Measurements from ENCODE around the gene TBL3.
"Not testable (repeated sequence)": the region's sequence is repeated elsewhere in the genome, so short reads cannot be mapped to it uniquely, and the experiment has no call there.

The TBL3 gene

DNA sequence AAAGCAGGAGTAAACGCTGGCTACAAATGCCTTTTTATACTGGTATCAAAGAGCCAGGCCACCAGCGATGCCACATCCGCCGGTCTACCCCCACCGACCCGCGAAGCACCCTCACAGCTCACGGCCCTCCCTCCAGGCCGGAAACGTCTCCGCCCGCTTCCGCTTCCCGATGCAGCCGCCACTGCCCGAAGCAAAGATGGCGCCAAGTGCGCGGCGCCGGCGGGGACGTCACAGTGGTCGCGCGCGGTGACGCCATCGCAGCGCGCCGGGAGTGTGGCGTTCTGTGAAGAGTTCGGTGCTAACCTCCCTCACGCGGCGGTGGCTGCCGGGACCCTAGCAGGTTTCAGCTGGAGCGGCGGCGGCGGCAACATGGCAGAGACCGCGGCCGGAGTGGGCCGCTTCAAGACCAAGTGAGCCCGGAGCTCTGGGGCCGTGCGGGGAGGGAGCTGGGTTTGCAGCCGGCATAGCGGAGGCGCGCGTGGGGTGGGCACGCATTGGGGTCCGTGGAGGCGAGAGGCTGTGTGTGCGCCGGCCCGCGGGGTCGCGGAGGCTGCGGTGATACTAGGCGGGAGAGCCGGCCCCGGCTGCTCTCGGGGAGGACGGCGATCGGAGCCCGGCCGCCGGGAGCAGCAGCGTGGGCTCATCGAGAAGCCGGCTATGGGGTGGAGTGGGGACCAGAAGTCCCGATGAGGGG is at the start of gene TBL3:
TBL3 (plus strand) TSS at position 258 of the 694 bp plus-strand sequence; CDS start at position 370, 112 bp downstream.
- DNase-seq (ENCODE audit: low read depth) = peak; percentile 98

DNA sequence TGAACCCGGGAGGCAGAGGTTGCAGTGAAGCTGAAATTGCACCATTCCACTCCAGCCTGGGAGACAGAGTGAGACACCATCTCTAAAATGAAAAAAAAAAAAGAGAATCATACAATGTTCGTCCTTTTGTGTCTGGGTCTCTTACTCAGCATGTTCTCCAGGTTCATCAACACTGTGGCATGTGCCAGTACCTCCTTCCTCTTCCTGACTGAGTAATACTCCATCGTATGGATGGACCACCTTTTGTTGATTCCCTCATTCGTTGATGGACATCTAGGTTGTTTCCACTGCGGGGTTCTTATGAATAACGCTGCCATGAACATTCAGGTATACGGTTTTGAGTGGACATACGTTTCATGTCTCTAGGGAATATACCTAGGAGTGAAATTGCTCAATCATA is 49.5 kb upstream of the TBL3 start:
- DNase-seq (ENCODE audit: low read depth) = no peak

DNA sequence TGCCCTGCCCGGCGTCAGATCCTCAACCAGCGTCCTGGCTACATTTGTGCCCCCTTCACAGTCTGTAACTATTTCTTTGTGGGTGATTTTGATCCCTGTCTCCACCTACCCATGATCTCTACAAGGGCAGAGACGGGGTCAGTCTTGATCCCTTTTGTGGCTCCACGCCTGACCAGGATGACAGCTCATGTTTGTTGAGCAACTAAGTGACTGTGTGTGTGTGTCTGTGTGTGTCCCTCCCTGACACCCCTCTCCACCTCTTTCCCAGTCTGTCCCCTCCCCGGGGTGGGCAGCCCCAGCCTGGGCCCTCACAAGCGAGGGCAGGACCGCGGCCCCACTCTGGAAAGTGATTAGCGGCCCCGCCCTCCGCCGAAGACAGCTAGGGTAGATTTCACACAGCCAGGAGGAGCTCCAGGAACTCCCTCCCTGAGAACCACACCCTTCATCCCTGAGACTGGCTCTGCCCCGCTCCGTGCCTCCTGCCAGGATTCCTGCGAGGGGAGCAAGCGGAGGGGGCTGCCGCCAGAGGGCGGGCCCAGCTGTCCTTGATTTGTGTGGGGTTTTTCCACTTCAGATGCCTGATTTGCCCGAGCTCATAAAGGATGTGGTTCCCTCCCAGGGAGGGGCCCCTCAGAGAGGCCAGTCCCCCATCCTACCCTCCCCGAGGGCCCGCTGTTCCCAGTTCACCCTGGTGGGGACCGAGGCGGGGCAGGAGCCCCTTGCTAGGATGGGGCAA is 48.4 kb upstream of the TBL3 start:
- no peak for DNase-seq (ENCODE audit: low read depth)

DNA sequence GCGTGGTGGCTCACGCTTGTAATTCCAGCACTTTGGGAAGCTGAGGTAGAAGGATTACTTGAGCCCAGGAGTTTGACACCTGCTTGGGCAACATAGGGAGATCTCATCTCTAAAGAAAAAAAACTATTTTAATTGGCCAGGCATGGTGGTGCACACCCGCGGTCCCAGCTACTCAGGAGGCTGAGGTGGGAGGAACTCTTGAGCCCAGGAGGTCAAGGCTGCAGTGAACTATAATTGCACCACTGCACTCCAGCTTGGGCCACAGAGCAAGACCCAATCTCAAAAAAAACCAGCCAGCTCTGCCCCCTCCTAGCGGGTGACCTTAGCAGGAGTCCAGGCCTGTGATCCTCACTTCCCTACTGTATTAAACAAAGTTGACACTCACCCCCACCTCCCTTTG is 47.8 kb upstream of the TBL3 start:
- no peak for DNase-seq (ENCODE audit: low read depth)

DNA sequence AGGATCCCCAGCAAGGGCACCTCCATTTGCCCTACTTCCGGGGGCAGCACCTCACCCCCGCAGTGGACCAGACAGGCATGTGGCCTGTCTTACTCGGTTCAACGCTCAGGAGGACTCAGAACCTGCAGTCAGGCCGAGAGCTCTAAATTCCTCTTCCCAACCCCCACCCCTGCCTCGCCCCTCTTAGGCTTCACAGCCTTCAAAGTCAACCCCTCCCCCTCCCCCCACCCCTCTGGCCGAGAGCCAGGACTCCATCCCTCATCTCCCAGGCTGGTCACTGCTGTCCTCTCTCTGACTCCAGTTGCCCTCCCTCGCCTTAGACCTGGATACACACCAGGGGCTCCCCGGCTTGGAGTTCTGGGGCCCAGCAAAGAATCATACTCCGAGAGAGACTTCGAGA is 45.6 kb upstream of the TBL3 start:
- no peak for DNase-seq (ENCODE audit: low read depth)

DNA sequence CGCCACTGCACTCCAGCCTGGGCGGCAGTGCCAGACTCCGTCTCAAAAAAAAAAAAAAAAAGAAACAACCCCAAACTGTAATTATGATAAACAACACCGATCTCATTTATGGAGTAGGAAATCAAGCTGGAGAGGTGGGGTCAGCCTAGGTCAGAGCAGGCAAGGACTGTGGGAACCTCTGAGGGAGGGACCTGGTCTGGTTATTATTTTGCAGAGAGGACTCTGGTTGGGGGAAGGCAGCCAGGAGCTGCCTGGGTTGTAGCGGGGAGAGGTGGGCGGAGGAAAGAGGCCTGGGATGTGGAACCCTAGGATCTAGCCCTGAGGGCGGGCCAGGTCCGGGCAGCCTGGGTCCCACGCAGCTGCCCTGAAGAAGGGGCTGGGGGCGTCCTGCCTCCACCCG is 42.7 kb upstream of the TBL3 start:
- DNase-seq (ENCODE audit: low read depth) = no peak

GRCh38 chr16:1929578-1930337 is 42.1 kb upstream of the TBL3 start:
- peak; percentile 92 for DNase-seq (ENCODE audit: low read depth)

DNA sequence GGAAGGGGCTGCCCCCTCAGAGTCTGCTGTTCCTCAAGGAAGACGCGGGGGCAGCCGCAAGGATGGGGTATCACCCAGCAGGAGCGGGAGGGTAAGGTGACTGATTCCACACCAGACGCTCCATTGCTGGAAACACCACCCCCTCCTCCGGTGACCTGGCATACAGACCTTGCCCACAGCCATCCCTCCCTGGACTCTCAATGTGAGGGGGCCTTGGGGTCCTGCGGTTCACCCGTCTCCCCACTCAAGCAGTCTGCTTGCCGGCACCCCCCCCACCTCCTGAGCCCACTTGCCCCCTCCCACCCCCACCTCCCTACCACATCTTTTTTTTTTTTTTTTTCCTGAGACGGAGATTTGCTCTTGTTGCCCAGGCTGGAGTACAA is 41.5 kb upstream of the TBL3 start:
- no peak for DNase-seq (ENCODE audit: low read depth)

- no peak for DNase-seq (ENCODE audit: low read depth)
These were observed 39.5 kb upstream of the TBL3 start for GRCh38 chr16:1932050-1933028.

DNA sequence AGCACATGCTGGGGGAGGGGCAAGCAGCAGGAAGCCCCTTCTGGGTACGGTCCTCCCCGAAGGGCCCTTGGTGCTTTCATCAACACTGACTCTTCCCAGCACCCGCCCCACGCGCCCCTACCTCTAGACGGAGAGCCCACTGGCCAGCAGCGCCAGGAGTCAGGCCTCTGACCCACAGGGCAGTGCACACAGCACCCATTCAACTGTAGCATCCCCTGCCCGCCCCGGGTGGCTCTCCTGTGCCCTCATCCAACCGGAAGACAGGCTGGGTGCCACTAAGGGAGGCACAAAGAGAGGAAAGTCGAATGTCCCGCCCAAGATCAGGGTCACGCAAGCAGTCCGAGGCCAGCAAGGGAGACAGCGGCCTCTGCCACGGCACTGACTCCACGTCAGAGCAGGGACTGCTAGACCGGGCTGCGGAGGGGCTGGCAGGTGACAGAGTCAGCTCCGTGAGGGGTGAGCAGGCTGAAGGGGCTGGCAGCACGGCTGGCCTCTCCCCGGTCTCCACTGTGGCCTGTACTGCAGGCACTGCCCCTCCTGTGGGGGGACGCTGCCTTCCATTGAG is 38.7 kb upstream of the TBL3 start:
- DNase-seq (ENCODE audit: low read depth) = no peak

GRCh38 chr16:1936945-1937479 is 34.8 kb upstream of the TBL3 start:
- DNase-seq (ENCODE audit: low read depth) = no peak

DNA sequence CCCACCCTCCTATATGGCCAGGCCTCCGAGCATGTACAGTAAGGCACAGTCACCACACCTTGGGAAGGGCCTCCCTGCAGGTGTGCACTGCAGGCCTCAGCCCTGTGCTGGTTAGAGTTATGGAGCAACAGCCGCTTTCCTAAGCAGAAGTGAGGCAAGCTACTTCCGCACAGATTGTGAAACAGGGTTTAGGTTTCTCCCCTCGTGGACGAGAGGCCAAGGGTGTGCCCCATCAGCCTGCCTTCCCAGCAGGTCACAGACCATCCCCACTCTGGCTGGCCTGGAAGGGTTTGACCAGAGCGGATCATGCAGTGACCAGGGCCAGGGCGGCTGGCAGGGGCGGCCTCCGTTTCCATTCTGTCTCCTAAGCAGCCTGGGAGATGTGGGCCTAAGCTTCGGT is 33.5 kb upstream of the TBL3 start:
- no peak for DNase-seq (ENCODE audit: low read depth)

- no peak for DNase-seq (ENCODE audit: low read depth)
These were observed 32.9 kb upstream of the TBL3 start for GRCh38 chr16:1938910-1939309.

DNA sequence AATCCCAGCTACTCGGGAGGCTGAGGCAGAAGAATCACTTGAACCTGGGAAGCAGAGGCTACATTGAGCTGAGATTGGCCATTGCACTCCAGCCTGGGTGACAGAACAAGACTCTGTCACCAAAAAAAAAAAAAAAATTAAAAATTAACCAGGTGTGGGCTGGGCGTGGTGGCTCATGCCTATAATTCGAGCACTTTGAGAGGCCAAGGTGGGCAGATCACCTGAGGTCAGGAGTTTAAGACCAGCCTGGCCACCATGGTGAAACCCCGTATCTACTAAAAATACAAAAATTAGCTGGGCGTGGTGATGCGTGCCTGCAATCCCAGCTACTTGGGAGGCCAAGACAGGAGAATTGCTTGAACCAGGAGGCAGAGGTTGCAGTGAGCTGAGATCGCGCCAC is 32.0 kb upstream of the TBL3 start:
- DNase-seq (ENCODE audit: low read depth) = not testable (repeated sequence)

GRCh38 chr16:1940273-1941161 is 31.3 kb upstream of the TBL3 start:
- no peak for DNase-seq (ENCODE audit: low read depth)

DNA sequence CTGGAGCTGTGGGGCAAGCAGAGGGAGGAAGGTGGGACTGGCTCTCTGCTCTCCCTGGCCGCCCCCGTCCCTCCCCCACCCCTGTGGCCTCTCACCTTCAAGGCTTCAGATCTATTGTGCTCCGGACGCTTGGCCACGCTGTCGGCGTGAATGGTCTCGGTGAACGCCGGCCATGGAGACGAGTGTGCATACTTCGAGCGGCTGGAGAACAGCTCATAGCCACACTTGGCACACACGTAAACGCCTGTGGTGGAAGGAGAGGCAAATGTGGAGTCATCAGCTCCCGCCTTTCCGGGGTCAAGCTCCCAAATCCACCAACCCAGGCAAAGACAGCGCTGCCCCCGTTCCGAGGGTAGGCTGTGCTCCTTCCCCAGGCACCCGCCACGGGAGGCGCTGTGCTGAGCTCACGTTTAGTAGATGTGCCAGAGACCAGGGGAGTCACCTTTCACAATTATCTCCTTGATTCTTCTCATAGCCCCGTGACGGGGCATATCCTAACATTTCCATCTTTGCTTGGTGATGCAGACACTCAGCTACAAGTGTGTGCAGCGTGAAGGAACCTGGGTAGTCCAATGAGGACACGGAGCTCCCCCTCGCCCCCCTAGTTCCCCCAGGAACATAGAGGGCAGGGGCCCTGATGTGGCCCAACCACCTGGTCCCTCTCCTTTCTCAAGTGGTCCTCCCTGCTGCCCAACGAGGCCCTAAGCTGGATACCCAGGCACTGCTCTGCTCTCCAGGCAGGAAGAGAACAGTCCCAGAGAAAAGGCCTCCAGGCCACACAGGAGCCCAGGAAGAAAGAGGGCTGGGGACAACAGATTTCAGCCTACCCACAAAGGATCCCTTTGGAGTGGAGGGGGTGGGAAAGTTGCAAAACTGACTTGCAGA is 30.4 kb upstream of the TBL3 start:
- no peak for DNase-seq (ENCODE audit: low read depth)

- DNase-seq (ENCODE audit: low read depth) = no peak
These were observed 29.6 kb upstream of the TBL3 start for GRCh38 chr16:1942047-1942809.
